GM12891 (cell line): ENCODE measurements around the gene IRAK1.

Experiments
- POLR2A ChIP-seq: IDR thresholded peaks from 2 replicates; pipeline ENCODE4 v1.6.1; 2011; ENCODE audit warnings: low read depth, low read length, control low read depth
- POLR2AphosphoS5 ChIP-seq: IDR thresholded peaks from 2 replicates; pipeline ENCODE4 v1.6.1; 2011; ENCODE audit warnings: low read depth, low read length, control low read depth
- SPI1 ChIP-seq: IDR thresholded peaks from 2 replicates; pipeline ENCODE4 v1.6.1; 2011; ENCODE audit warnings: low read depth, low read length, control low read depth
- TAF1 ChIP-seq: IDR thresholded peaks from 2 replicates; pipeline ENCODE4 v1.6.1; 2011; ENCODE audit warnings: low read depth, low read length, control low read depth

DNA sequence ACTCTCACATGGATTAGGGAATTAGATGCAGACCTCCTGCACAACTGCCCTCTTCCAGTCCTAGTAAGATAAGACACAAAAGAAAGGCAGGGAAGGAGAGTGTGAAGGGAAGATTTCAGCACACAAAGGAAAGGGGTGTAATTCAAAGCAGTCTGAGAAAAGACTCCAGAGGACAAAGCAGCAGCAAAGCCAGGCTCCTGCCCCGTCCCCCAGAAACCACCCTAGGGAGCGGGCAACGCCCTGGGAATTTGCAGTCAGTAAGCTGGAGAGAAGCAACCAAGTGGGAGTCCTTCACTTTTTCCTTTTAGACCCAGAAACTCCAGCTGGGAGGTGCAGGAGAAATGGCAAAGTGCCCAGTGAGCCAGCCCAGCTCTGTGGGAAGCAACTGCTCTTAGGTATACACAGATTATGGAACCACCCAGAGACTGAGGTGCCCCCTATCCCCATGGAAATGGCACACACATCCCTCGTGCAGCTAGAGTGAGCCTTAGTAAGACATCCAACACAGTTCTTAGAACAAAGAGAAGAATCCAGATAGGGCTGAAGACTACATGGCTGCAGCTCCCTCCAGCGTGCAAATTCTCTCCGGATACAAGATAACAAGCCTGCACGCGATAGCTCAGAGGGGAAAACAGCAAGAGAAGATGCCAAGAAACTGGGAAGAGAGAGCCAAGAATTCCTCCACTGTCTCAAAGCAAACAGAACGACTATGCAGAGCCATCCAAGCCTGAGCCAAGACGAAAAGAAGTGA is 26.5 kb upstream of the IRAK1 start:
- TF ChIP-seq POLR2AphosphoS5 (no peak), POLR2A (no peak), TAF1 (no peak), SPI1 (no peak)
